Neural cell (in vitro differentiated cells): ENCODE data around the gene SNRNP200. TPM values are rescaled to one million over a fixed set of nuclear protein-coding genes. Genes with fewer than 3 reads are reported as not detected.

ENCODE experiments used
- H2AFZ ChIP-seq: fragments of 200-600, 300-800 bp; sonication (generic), shearing (Covaris generic); 2 replicates; pipeline ENCODE4 v1.6.0; 2014; ENCODE audit warnings: low read depth, mild to moderate bottlenecking, antibody characterized with exemption, low read length, moderate library complexity
- H3F3A ChIP-seq: fragments of 200-600 bp; shearing (Covaris generic); 2 replicates; pipeline ENCODE4 v1.6.1; 2016; ENCODE audit warnings: mild to moderate bottlenecking, moderate library complexity, mixed read lengths, antibody characterized with exemption, low read length; ENCODE audit not compliant: insufficient read depth, poor library complexity, severe bottlenecking
- H3K27ac ChIP-seq: fragments of 200-600, 300-800 bp; sonication (generic), shearing (Covaris generic); 2 replicates; pipeline ENCODE4 v1.5.1; 2014; ENCODE audit warnings: mild to moderate bottlenecking, low read length, moderate library complexity
- H3K27me3 ChIP-seq: fragments of 300-800, 200-600 bp; sonication (generic), shearing (Covaris generic); 2 replicates; pipeline ENCODE4 v1.6.0; 2014; ENCODE audit warnings: mild to moderate bottlenecking, low read depth, low read length, moderate library complexity; ENCODE audit not compliant: insufficient read depth
- H3K36me3 ChIP-seq: fragments of 300-800, 200-600 bp; sonication (generic), shearing (Covaris generic); 2 replicates; pipeline ENCODE4 v1.5.1; 2014; ENCODE audit warnings: mild to moderate bottlenecking, antibody characterized with exemption, low read length, moderate library complexity; ENCODE audit not compliant: insufficient read depth
- H3K4me2 ChIP-seq: fragments of 300-800, 200-600 bp; sonication (generic), shearing (Covaris generic); 2 replicates; pipeline ENCODE4 v1.6.0; 2014; ENCODE audit warnings: mild to moderate bottlenecking, low read length
- H3K4me3 ChIP-seq: fragments of 300-800, 200-600 bp; sonication (generic), shearing (Covaris generic); 2 replicates; pipeline ENCODE4 v1.5.1; 2014; ENCODE audit warnings: mild to moderate bottlenecking, low read length, moderate library complexity
- H3K79me2 ChIP-seq: fragments of 200-600 bp; shearing (Covaris generic); replicated peaks from 2 replicates; pipeline ENCODE4 v1.6.0; 2014; ENCODE audit warnings: mild to moderate bottlenecking, low read length, moderate library complexity; ENCODE audit not compliant: insufficient read depth
- H3K9ac ChIP-seq: fragments of 300-800, 200-600 bp; sonication (generic), shearing (Covaris generic); 2 replicates; pipeline ENCODE4 v1.6.1; 2016; ENCODE audit warnings: mild to moderate bottlenecking, low read length, mixed read lengths
- H3K9me2 ChIP-seq: fragments of 200-600 bp; shearing (Covaris generic); 2 replicates; pipeline ENCODE4 v1.6.1; 2016; ENCODE audit warnings: mild to moderate bottlenecking, low read length, mixed read lengths; ENCODE audit not compliant: insufficient read depth
- H3K9me3 ChIP-seq: fragments of 200-600, 300-800 bp; sonication (generic), shearing (Covaris generic); 2 replicates; pipeline ENCODE4 v1.6.1; 2016; ENCODE audit warnings: mild to moderate bottlenecking, mixed run types, low read length, moderate library complexity, mixed read lengths
- H4K20me1 ChIP-seq: fragments of 200-600 bp; shearing (Covaris generic); 2 replicates; pipeline ENCODE4 v1.6.1; 2016; ENCODE audit warnings: mild to moderate bottlenecking, mixed run types; ENCODE audit not compliant: insufficient read depth
- CTCF ChIP-seq: fragments of 450-650 bp; IDR thresholded peaks from 2 replicates; pipeline ENCODE4 v1.5.1; 2014; ENCODE audit warnings: antibody characterized with exemption, mild to moderate bottlenecking, moderate library complexity; ENCODE audit not compliant: poor library complexity, severe bottlenecking
- EP300 ChIP-seq: fragments of 450-650 bp; conservative IDR thresholded peaks from 2 replicates; pipeline ENCODE4 v1.6.1; 2014; ENCODE audit warnings: antibody characterized with exemption, mild to moderate bottlenecking, moderate library complexity; ENCODE audit not compliant: poor library complexity, severe bottlenecking
- EZH2 ChIP-seq: fragments of 200-600, 300-800 bp; shearing (Covaris generic), sonication (generic); IDR thresholded peaks from 2 replicates; pipeline ENCODE4 v1.6.1; 2014; ENCODE audit warnings: antibody characterized with exemption, low read length, borderline replicate concordance, mild to moderate bottlenecking; ENCODE audit not compliant: insufficient read depth, poor library complexity, severe bottlenecking
- MXI1 ChIP-seq: fragments of 450-650 bp; conservative IDR thresholded peaks from 2 replicates; pipeline ENCODE4 v1.6.1; 2014; ENCODE audit warnings: antibody characterized with exemption, mild to moderate bottlenecking; ENCODE audit not compliant: poor library complexity, severe bottlenecking
- POLR2AphosphoS5 ChIP-seq: IDR thresholded peaks from 2 replicates; pipeline ENCODE4 v1.6.1; 2012
- RAD21 ChIP-seq: fragments of 450-650 bp; conservative IDR thresholded peaks from 2 replicates; pipeline ENCODE4 v1.6.1; 2014; ENCODE audit warnings: antibody characterized with exemption, mild to moderate bottlenecking, moderate library complexity
- REST ChIP-seq: IDR thresholded peaks from 2 replicates; pipeline ENCODE4 v1.6.1; 2012; ENCODE audit warnings: borderline replicate concordance
- SMC3 ChIP-seq: fragments of 450-650 bp; conservative IDR thresholded peaks from 2 replicates; pipeline ENCODE4 v1.6.1; 2014; ENCODE audit warnings: antibody characterized with exemption, mild to moderate bottlenecking, moderate library complexity; ENCODE audit not compliant: poor library complexity
- TAF1 ChIP-seq: IDR thresholded peaks from 2 replicates; pipeline ENCODE4 v1.6.1; 2012; ENCODE audit warnings: low read depth
- polyA plus RNA-seq: library from polyadenylated mRNA; depleted of rRNA; stranded (reverse); fragments of >200 nt; gene quantifications from 2 replicates; pipeline ENCODE4 v1.2.3, GENCODE V29; 2014

Gene SNRNP200
- polyA plus RNA-seq, 1 donor from 2014 or later, result 70.4 TPM

GRCh38 chr2:96247896-96248295 lies 57.5 kb downstream of the SNRNP200 start (continued):
- TF ChIP-seq EZH2 (no peak), POLR2AphosphoS5 (no peak)

- no peak for TF ChIP-seq TAF1
- no peak for TF ChIP-seq MXI1
- TF ChIP-seq REST, result no peak
- TF ChIP-seq EP300, result no peak
- no peak for TF ChIP-seq EZH2
- TF ChIP-seq CTCF, result no peak
- TF ChIP-seq SMC3, result no peak
- no peak for TF ChIP-seq RAD21
- no peak for TF ChIP-seq POLR2AphosphoS5
- Histone ChIP-seq H3K9ac (no peak overlapping the region), H3F3A (no peaks in the 10 kb centered on the region), H3K36me3 (no peaks in the 10 kb centered on the region), H3K79me2 (no peaks in the 10 kb centered on the region), H3K4me2 (no peak overlapping the region), H3K27ac (no peak overlapping the region), H3K4me3 (no peak overlapping the region), H2AFZ (no peak overlapping the region), H3K9me2 (no peaks in the 10 kb centered on the region), H4K20me1 (no peaks in the 10 kb centered on the region), H3K27me3 (no peaks in the 10 kb centered on the region), H3K9me3 (no peaks in the 10 kb centered on the region)
Measured at GRCh38 chr2:96247009-96247408, 58.3 kb downstream of the SNRNP200 start.

GRCh38 chr2:96245609-96246390 lies 59.5 kb downstream of the SNRNP200 start:
- no peaks in the 10 kb centered on the region for H4K20me1 ChIP-seq
- no peaks in the 10 kb centered on the region for H3K9me2 ChIP-seq
- no peaks in the 10 kb centered on the region for H3F3A ChIP-seq
- H3K27me3 ChIP-seq, result no peaks in the 10 kb centered on the region
- TF ChIP-seq MXI1, result no peak
- no peak for TF ChIP-seq TAF1
- no peak for TF ChIP-seq EZH2
- TF ChIP-seq CTCF, result no peak
- TF ChIP-seq EP300, result no peak
- no peak overlapping the region for H3K4me3 ChIP-seq
- H3K9ac ChIP-seq, result no peak overlapping the region
- no peaks in the 10 kb centered on the region for H3K36me3 ChIP-seq
- no peak overlapping the region for H2AFZ ChIP-seq
- H3K79me2 ChIP-seq, result no peaks in the 10 kb centered on the region
- H3K4me2 ChIP-seq, result no peak overlapping the region
- H3K27ac ChIP-seq, result no peak overlapping the region
- no peaks in the 10 kb centered on the region for H3K9me3 ChIP-seq
